Progenitor cell of endocrine pancreas (in vitro differentiated cells): ENCODE results near the gene VSIG4. TPM values are rescaled to one million over a fixed set of nuclear protein-coding genes. Genes with fewer than 3 reads are reported as not detected.
"Not testable (repeated sequence)": the region's sequence is repeated elsewhere in the genome, so short reads cannot be mapped to it uniquely, and the experiment has no call there.

Source experiments
- DNase-seq: peaks from one replicate; pipeline ENCODE4 v3.0.0; 2021; ENCODE audit warnings: low spot score; ENCODE audit not compliant: unreplicated experiment
- H3K27ac Mint-ChIP-seq: 2 replicates; pipeline ENCODE4 v1.8.0; 2021; ENCODE audit warnings: mild to moderate bottlenecking, moderate library complexity, mixed read lengths
- H3K27me3 Mint-ChIP-seq: 2 replicates; pipeline ENCODE4 v1.8.0; 2021; ENCODE audit warnings: mixed read lengths
- H3K36me3 Mint-ChIP-seq: 2 replicates; pipeline ENCODE4 v1.8.0; 2022; ENCODE audit warnings: mixed read lengths; ENCODE audit not compliant: insufficient read depth
- H3K4me1 Mint-ChIP-seq: 2 replicates; pipeline ENCODE4 v1.8.0; 2021; ENCODE audit warnings: low read depth, mixed read lengths
- H3K4me3 Mint-ChIP-seq: 2 replicates; pipeline ENCODE4 v1.8.0; 2021; ENCODE audit warnings: low read depth, mild to moderate bottlenecking, moderate library complexity, mixed read lengths
- H3K9me3 Mint-ChIP-seq: 2 replicates; pipeline ENCODE4 v1.8.0; 2021; ENCODE audit warnings: low read depth, mixed read lengths
- CTCF ChIP-seq: fragments of 200-600 bp; sonication (generic); IDR thresholded peaks from one replicate; pipeline ENCODE4 v1.5.0; 2021; ENCODE audit warnings: antibody characterized with exemption, mild to moderate bottlenecking; ENCODE audit not compliant: unreplicated experiment
- long read RNA-seq: library from polyadenylated mRNA; unstranded; transcript quantifications from one replicate; pipeline ENCODE4 v2.0.0, GENCODE V29; 2020
- total RNA-seq: library from RNA; stranded (reverse); gene quantifications from 2 replicates; pipeline ENCODE4 v1.2.1, GENCODE V29; 2021

VSIG4 gene, protein sequence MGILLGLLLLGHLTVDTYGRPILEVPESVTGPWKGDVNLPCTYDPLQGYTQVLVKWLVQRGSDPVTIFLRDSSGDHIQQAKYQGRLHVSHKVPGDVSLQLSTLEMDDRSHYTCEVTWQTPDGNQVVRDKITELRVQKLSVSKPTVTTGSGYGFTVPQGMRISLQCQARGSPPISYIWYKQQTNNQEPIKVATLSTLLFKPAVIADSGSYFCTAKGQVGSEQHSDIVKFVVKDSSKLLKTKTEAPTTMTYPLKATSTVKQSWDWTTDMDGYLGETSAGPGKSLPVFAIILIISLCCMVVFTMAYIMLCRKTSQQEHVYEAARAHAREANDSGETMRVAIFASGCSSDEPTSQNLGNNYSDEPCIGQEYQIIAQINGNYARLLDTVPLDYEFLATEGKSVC
- total RNA-seq: not detected in 2 replicates
- long read RNA-seq: 0 reads

GRCh38 chrX:66039944-66040343, at the start of gene VSIG4:
Gene VSIG4 (minus strand): TSS chrX:66040080. CDS start chrX:66039998, 82 bp downstream.
- Mint-ChIP-seq H3K4me1 (no peaks in the 10 kb centered on the region), H3K9me3 (peaks cover 9% of the 10 kb centered on the region), H3K4me3 (no peak within 1 kb of the TSS), H3K27ac (no peak within 1 kb of the TSS), H3K27me3 (no peaks in the 10 kb centered on the region), H3K36me3 (no peaks in the 10 kb centered on the region)
- no peak for TF ChIP-seq CTCF
- DNase-seq: no peak

DNA sequence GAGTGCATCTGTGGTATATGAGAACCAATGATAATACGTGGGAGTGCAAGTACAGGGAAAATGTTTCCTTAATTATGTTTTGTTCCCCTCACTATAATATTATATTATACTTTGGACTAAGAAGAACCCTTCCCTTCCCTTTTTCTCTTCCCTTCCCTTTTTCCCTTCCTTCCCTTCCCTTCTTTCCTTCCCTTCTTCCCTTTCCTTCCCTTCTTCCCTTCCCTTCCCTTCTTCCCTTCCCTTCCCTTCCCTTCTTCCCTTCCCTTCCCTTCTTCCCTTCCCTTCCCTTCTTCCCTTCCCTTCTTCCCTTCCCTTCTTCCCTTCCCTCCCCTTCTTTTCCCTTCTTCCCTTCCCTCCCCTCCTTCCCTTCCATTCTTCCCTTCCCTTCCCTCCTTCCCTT, 36.9 kb upstream of the VSIG4 start:
- TF ChIP-seq CTCF: no peak
- Mint-ChIP-seq H3K27me3 (no peaks in the 10 kb centered on the region), H3K4me3 (no peak overlapping the region), H3K36me3 (no peaks in the 10 kb centered on the region), H3K4me1 (no peaks in the 10 kb centered on the region), H3K27ac (no peak overlapping the region), H3K9me3 (peaks cover 20% of the 10 kb centered on the region)
- DNase-seq: no peak

DNA sequence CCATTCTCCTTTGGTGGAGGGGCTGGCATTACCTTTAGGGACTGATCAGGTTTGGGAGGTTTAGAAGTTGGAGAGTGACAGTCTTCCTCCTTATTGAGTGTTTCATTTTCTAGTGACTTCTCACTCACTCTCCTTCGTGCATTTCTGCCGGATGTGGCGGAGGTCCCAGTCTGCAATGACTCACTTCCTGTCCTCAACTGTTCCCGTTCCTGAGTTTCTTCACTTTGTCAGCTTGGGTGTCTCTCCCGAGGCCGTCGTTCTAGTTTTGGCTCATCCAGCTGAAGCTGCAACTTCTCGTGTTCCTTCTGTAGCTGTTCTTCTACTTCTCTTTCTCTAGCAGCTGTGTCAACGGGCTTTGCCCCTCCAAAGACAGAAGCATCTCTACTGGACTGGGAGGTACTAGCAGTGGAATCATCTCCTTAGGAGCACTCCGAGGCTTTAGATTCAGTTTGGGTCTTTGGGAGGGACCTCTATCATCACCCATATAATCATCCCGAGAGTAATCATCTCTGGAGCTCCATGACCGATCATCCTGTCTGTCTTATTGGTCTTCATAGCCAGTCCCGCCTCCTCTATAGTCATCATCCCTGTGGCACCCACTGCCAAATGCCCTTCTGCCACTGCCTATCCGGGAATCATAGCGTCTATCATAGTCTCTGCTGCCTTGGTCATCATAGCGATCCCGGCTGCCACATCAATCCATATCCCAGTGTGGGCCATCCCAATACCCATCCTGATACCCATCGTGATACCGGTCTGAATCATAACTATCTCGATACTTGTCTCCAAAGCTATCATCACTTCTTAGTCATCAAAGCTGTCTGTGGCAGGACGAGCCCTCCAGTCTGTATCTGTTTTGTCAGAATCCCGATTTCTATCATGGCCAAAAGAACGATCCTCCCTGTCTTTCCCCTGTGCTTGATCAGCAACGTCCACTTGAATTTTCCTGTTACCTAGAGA, 35.3 kb upstream of the VSIG4 start:
- no peak overlapping the region for H3K4me3 Mint-ChIP-seq
- no peaks in the 10 kb centered on the region for H3K36me3 Mint-ChIP-seq
- DNase-seq: no peak
- no peak for TF ChIP-seq CTCF
- H3K27me3 Mint-ChIP-seq: no peaks in the 10 kb centered on the region
- H3K4me1 Mint-ChIP-seq: no peaks in the 10 kb centered on the region
- peaks cover 19% of the 10 kb centered on the region for H3K9me3 Mint-ChIP-seq
- H3K27ac Mint-ChIP-seq: no peak overlapping the region

DNA sequence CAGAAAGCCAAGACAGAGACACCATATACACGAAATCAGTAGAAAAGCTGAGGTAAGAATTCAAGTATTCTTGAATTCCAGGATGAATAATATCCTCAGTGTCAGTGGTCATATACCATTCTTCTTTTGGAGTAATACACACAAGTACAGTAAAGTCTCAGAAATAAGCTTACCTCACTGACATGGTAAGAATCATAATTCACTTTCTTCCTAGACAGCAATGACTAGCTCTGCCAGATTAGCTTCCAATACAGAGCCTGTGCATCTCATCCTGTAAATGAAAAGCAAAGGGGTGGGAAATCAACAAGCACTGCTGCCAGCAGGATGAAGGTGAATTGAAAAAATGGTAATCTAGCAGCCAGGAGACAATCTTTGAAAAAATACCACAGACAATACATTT, 31.2 kb upstream of the VSIG4 start:
- Mint-ChIP-seq H3K4me3 (no peak overlapping the region), H3K27me3 (no peaks in the 10 kb centered on the region), H3K4me1 (no peaks in the 10 kb centered on the region), H3K27ac (no peak overlapping the region), H3K9me3 (peaks cover 21% of the 10 kb centered on the region), H3K36me3 (no peaks in the 10 kb centered on the region)
- TF ChIP-seq CTCF: no peak
- no peak for DNase-seq

DNA sequence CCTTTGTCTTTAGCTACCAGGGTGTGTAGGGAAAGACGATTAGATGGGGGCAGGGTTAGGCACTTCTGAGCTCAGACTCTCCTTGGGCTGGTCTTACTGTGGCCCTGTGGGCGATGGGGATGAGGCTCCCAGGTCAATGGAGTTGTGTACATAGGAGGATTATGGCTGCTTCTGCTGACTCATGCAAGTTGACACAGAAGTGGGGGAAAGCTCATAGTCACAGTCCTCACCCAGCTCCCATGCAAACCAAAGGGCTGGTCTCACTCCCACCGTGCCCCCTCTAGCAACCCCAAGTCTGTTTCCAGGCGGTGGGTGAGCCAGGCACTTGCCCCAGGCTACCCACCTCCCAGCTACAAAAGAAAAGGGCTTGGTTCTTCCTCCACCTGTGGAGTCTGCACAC, 24.4 kb upstream of the VSIG4 start:
- H3K27me3 Mint-ChIP-seq: no peaks in the 10 kb centered on the region
- no peak for TF ChIP-seq CTCF
- no peak for DNase-seq
- peaks cover 35% of the 10 kb centered on the region for H3K9me3 Mint-ChIP-seq
- H3K36me3 Mint-ChIP-seq: no peaks in the 10 kb centered on the region
- H3K27ac Mint-ChIP-seq: no peak overlapping the region
- H3K4me1 Mint-ChIP-seq: no peaks in the 10 kb centered on the region
- H3K4me3 Mint-ChIP-seq: no peak overlapping the region

- not testable (repeated sequence) for H3K4me1 Mint-ChIP-seq, H3K4me3 Mint-ChIP-seq, DNase-seq, H3K27me3 Mint-ChIP-seq, H3K36me3 Mint-ChIP-seq, H3K27ac Mint-ChIP-seq
- H3K9me3 Mint-ChIP-seq: peaks cover 12% of the 10 kb centered on the region
Observed at GRCh38 chrX:66057019-66057418, 17.1 kb upstream of the VSIG4 start.
